Activated CD4-positive, alpha-beta memory T cell treated with anti-CD3 and anti-CD28 coated beads, Interleukin-2, amount 10 ng/mL, durations not matched to agents 7 days and 5 days (primary cell): Measurements from ENCODE around the gene FSD1. TPM values are rescaled to one million over a fixed set of nuclear protein-coding genes. Genes with fewer than 3 reads are reported as not detected.
"Not testable (repeated sequence)": the region's sequence is repeated elsewhere in the genome, so short reads cannot be mapped to it uniquely, and the experiment has no call there.

ENCODE experiments used
- CTCF ChIA-PET: fragments of 350-600 bp; sonication (Branson Sonifier 250); formaldehyde crosslinking; loops from one replicate; lab custom pipeline; 2021; ENCODE audit warnings: antibody characterized with exemption, inconsistent platforms; lab: Charles Lee
- POLR2A ChIA-PET: fragments of 350-600 bp; sonication (Branson Sonifier 250); formaldehyde crosslinking; loops from one replicate; lab custom pipeline; 2021; ENCODE audit warnings: antibody characterized with exemption; lab: Charles Lee
- DNase-seq: peaks from one replicate; pipeline ENCODE4 v3.0.0-alpha.2; 2020
- H3K27ac Mint-ChIP-seq: one replicate; pipeline ENCODE4 v1.8.0; 2021; ENCODE audit warnings: mild to moderate bottlenecking, mixed read lengths
- H3K27me3 Mint-ChIP-seq: one replicate; pipeline ENCODE4 v1.8.0; 2021; ENCODE audit warnings: mixed read lengths
- H3K36me3 Mint-ChIP-seq: one replicate; pipeline ENCODE4 v1.8.0; 2021; ENCODE audit warnings: low read depth, mixed read lengths
- H3K4me1 Mint-ChIP-seq: one replicate; pipeline ENCODE4 v1.8.0; 2021; ENCODE audit warnings: mixed read lengths
- H3K4me3 Mint-ChIP-seq: one replicate; pipeline ENCODE4 v1.8.0; 2021; ENCODE audit warnings: mild to moderate bottlenecking, mixed read lengths
- H3K9me3 Mint-ChIP-seq: one replicate; pipeline ENCODE4 v1.8.0; 2021; ENCODE audit warnings: mixed read lengths
- total RNA-seq, 2 experiments: library from RNA; stranded (reverse); gene quantifications; one replicate each; pipeline ENCODE4 v1.2.3, GENCODE V29; 2021

The FSD1 gene
- total RNA-seq, 2 experiments from 2014 or later: 3.2 to 3.4 TPM

DNA sequence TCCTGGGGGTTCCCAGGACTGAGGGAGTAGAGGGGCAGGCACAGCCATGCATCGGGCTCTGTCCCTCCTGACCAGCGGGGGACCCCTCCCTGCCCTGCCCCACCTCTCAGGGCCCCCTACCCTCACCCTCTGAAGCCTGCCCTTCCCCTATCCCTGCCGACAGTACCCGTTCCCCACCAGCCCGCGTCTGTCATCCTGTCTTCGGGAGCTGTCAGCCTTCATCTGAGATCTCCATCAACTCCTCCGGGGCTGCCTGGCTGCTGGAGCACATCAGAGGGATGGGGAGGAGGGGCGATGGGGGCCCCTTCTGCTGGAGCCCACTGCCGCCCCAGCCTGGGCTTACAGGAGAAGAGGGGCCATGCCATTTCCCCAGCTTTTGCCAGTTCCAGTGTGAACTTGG, 31.5 kb upstream of the FSD1 start:
- ChIA-PET POLR2A (no interaction called here), CTCF (interaction anchor here (0.6 kb wide), 1 partner anchor 570 kb away, joined by 6 read pairs; no protein-coding TSS in a partner anchor)
- Mint-ChIP-seq H3K9me3 (no peaks in the 10 kb centered on the region), H3K27me3 (peaks cover 2% of the 10 kb centered on the region), H3K27ac (no peak overlapping the region), H3K4me3 (no peak overlapping the region), H3K4me1 (no peaks in the 10 kb centered on the region), H3K36me3 (peaks cover 21% of the 10 kb centered on the region)
- DNase-seq: no peak

DNA sequence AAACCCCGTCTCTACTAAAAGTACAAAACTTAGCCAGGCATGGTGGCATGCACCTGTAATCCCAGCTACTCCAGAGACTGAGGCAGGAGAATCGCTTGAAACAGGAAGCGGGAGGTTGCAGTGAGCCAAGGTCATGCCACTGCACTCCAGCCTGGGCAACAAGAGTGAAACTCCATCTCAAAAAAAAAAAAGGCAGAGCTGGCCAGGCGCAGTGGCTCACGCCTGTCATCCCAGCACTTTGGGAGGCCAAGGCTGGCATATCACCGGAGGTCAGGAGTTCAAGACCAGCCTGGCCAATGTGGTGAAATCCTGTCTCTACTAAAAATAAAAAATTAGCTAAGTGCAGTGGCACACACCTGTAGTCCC, 30.1 kb upstream of the FSD1 start:
- ChIA-PET CTCF (interaction anchor here (0.6 kb wide), 1 partner anchor 284 kb away, joined by 4 read pairs; no protein-coding TSS in a partner anchor), POLR2A (interaction anchor here (0.6 kb wide), 1 partner anchor 513 kb away, joined by 4 read pairs; the partner anchor contains the start of gene APBA3)
- H3K4me3 Mint-ChIP-seq, DNase-seq, H3K27ac Mint-ChIP-seq, H3K9me3 Mint-ChIP-seq, H3K27me3 Mint-ChIP-seq, H3K4me1 Mint-ChIP-seq: not testable (repeated sequence)
- peaks cover 13% of the 10 kb centered on the region for H3K36me3 Mint-ChIP-seq

DNA sequence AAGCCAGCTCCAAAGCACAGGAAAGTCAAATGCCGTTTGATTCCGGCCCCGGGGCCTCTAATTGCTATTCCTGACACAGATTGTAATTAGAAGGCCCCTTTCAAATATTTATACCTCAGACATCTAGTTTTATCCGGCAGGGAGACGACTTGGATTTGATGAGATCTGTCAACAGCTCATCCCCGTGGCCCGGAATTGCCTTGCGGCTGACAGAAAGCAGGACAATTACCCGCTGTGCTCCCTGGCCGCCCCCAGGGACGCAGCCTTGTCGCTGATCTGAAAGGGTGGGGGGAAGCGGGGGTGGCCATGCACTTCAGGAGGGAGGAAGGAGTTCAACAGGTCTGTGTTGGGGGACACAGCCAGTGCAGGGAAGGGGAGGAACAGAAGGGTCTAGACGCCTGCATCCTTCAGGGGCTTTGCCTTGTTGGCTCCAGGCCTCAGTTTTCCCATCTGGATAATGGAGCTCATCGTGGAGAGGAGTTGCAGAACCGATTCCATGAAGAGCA, 27.2 kb upstream of the FSD1 start:
- H3K27ac Mint-ChIP-seq: no peak overlapping the region
- ChIA-PET POLR2A (no interaction called here), CTCF (interaction anchor here (1.2 to 1.5 kb wide), 2 partner anchors 9 to 11 kb away, joined by 5 to 6 read pairs; no protein-coding TSS in a partner anchor)
- no peak overlapping the region for H3K4me3 Mint-ChIP-seq
- H3K36me3 Mint-ChIP-seq: no peaks in the 10 kb centered on the region
- peaks cover 2% of the 10 kb centered on the region for H3K4me1 Mint-ChIP-seq
- no peak for DNase-seq
- H3K27me3 Mint-ChIP-seq: peaks cover 24% of the 10 kb centered on the region
- H3K9me3 Mint-ChIP-seq: no peaks in the 10 kb centered on the region

DNA sequence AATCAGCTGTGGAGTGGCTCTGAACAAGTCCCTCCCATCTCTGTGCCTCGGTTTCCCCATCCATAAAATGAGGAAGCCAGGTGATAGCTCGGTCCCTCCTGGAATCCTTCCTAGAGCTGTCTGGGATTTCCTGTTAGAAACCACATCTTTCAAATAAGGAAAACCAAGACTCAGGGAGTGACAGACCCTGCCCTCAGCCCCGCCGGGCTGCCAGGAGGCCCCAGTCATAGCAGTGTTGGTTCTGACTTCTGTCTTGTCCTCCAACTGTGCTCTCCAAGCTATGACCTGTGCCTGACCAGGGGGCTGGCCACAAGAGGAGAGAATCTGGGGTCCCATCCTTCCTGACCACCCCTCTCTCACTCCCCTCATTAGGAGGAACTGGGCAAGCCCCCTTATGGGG, 26.4 kb upstream of the FSD1 start:
- POLR2A ChIA-PET: no interaction called here
- peaks cover 2% of the 10 kb centered on the region for H3K4me1 Mint-ChIP-seq
- CTCF ChIA-PET: interaction anchor here (1.2 to 1.5 kb wide), 2 partner anchors 10 to 12 kb away, joined by 5 to 6 read pairs; no protein-coding TSS in a partner anchor
- no peaks in the 10 kb centered on the region for H3K36me3 Mint-ChIP-seq
- H3K27me3 Mint-ChIP-seq: peaks cover 25% of the 10 kb centered on the region
- DNase-seq: no peak
- no peaks in the 10 kb centered on the region for H3K9me3 Mint-ChIP-seq
- H3K4me3 Mint-ChIP-seq: no peak overlapping the region
- no peak overlapping the region for H3K27ac Mint-ChIP-seq

DNA sequence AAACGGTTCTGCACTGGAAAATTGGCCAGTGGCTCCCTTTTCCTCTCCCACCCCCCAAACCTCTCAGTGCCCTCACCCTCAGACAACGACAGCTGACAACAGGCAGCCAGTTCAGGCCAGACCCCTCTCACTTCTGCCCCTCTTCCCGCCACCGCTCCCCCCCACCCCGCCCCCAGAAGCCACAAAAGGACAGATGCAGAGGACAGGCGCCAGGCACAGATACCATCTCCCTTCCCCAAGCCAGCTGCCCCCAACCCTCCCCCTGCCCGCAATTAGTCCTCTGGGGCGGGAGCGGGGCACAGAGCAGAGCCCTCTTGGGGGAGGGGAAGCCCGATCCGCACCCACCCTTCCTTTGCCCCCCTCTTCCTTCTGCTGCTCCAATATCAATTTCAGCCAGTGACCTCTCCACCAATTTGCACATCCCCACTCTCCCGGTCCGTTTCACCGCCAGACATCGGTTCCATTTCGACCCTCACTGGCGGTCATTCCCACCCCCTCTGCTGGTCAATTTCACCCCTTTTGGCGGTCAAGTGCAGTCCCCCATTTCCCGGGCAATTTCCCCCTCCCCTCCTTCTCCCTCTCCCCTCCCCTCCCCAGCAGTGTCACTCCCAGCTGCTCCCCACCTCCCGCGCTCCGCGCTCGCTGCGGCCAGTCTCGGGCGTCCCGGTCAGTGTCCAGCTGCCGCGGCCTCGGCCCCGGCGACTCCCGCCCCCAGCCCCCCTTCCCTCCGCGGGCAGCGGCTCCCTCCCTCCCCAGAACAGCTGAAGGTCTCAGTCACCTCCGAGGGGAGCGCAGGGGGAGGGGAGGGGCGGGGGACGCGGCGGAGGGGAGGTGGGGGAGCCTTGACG, 25.8 kb upstream of the FSD1 start, which contains the start of gene SHD:
Gene SHD, plus strand, starts transcription at position 848 of the 848 bp plus-strand sequence. CDS start 798 bp downstream, outside the sequence.
- Mint-ChIP-seq H3K9me3 (no peaks in the 10 kb centered on the region), H3K27me3 (peaks cover 25% of the 10 kb centered on the region), H3K27ac (no peak within 1 kb of the TSS), H3K4me1 (peaks cover 2% of the 10 kb centered on the region), H3K4me3 (no peak within 1 kb of the TSS), H3K36me3 (no peaks in the 10 kb centered on the region)
- ChIA-PET CTCF (interaction anchor here (1.2 to 1.5 kb wide), 2 partner anchors 11 to 12 kb away, joined by 5 to 6 read pairs; no protein-coding TSS in a partner anchor), POLR2A (no interaction called here)
- no peak for DNase-seq

DNA sequence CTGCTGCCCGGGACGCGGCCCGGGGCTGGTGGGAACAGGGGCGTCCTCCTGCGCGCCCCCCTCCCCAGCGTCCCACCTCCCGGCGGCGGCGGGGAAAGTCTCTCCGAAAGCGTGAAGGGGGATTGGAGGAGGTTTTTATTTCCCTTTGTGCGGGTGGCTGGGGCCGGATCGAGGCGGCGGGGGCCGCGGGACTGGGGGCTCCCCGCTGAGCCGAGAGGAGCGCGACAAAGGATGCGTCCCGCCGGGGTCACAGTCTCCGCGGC, 25.2 kb upstream of the FSD1 start:
- ChIA-PET POLR2A (no interaction called here), CTCF (interaction anchor here (0.5 kb wide), 1 partner anchor 115 kb away, joined by 3 read pairs; no protein-coding TSS in a partner anchor)
- H3K36me3 Mint-ChIP-seq: no peaks in the 10 kb centered on the region
- no peak overlapping the region for H3K4me3 Mint-ChIP-seq
- DNase-seq: no peak
- H3K27me3 Mint-ChIP-seq: peaks cover 25% of the 10 kb centered on the region
- no peak overlapping the region for H3K27ac Mint-ChIP-seq
- H3K9me3 Mint-ChIP-seq: no peaks in the 10 kb centered on the region
- H3K4me1 Mint-ChIP-seq: peaks cover 2% of the 10 kb centered on the region

DNA sequence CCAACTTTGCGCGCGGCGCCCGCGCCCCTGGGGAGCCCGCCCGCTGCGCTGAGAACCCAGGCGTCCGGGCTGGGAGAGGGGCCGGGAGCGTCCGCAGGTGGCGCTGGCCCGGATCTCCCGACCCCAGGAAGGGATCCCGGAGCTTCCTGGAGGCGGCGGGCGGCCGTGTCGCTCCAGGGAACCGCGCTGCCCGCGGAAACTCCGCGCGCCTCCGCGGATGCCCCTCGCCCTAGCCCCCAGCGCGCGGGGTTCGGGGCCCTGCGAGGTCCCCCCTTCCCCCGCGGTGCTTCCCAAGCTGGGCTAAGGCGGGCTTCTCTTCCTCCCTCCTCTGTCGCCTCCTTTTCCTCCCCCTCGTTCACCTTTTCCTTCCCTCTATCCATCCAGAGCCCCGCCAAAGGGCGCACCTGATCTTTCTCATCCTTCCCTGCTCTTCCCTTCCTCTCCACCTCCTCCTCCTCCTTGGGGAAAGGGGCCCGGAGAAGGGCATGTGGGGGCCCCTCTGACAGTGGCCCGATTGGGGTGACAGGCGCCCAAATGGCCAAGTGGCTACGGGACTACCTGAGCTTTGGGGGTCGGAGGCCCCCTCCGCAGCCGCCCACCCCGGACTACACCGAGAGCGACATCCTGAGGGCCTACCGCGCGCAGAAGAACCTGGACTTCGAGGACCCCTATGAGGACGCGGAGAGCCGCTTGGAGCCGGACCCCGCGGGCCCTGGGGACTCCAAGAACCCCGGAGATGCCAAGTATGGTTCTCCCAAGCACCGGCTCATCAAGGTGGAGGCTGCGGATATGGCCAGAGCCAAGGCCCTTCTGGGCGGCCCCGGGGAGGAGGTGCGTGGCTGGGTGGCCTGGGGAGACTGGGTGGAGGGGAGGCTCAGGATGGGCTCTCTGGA, 24.6 kb upstream of the FSD1 start:
- ChIA-PET CTCF (interaction anchor here (0.5 to 1.4 kb wide), 3 partner anchors 13 to 116 kb away, joined by 3 read pairs; no protein-coding TSS in a partner anchor), POLR2A (no interaction called here)
- Mint-ChIP-seq H3K27ac (no peak overlapping the region), H3K9me3 (no peaks in the 10 kb centered on the region), H3K36me3 (no peaks in the 10 kb centered on the region), H3K27me3 (peaks cover 25% of the 10 kb centered on the region), H3K4me1 (peaks cover 2% of the 10 kb centered on the region), H3K4me3 (no peak overlapping the region)
- DNase-seq: no peak

DNA sequence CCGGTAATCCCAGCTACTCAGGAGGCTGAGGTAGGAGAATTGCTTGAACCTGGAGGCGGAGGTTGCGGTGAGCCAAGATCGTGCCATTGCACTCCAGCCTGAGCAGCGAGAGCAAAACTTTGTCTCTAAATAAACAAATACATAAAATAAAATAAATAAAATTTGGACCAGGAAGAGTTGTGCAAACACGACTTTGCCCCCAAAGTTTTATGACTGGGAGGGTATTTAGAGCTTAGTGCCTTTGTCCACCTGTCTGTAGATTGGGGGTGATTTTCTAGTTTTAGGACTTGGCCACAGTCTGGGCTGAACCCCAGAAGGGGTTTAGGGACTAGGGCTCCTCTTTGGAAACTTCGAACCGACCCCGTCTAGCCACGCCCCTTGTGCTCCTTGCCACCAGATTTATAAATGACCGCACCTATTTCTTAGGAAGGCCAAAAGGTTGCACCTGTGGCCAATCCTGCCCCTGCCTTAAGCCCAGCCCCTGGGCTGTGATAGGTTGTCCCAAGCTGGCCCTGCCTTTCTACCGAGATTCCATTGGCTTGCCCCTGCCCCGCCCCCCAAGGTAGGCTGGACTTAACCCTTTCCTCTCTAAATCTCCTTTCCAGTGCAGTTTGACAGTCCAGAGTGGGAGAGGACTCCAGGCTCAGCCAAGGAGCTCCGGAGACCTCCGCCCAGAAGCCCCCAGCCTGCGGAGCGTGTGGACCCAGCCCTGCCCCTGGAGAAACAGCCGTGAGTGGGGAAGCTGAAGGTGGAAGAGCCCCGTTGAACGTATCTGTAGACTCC, 20.0 kb upstream of the FSD1 start:
- Mint-ChIP-seq H3K4me1 (peaks cover 2% of the 10 kb centered on the region), H3K27ac (no peak overlapping the region), H3K36me3 (no peaks in the 10 kb centered on the region), H3K9me3 (no peaks in the 10 kb centered on the region), H3K4me3 (no peak overlapping the region), H3K27me3 (peaks cover 16% of the 10 kb centered on the region)
- ChIA-PET CTCF (interaction anchor here (1.1 kb wide), 1 partner anchor 18 kb away, joined by 3 read pairs; no protein-coding TSS in a partner anchor), POLR2A (no interaction called here)
- DNase-seq: no peak

DNA sequence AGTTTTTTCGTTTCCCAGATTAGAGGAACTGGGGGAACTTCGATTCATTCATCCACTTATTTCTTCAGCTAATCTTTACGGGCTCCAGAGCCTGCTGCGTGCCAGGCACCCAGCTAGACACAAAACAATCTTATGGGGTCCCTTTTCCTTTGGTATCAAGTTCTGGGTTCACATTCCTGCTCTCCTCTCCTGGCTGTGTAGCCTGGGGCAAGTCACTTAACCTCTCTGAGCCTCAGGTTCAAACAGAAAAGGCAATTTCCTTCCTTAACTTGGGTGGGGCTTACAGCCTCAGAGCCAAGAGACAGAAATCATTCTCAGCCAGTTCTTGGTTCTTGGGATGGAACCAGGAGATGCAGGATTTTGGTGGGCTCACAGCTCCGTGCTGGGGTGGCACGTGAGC, 19.4 kb upstream of the FSD1 start:
- Mint-ChIP-seq H3K36me3 (no peaks in the 10 kb centered on the region), H3K4me1 (no peaks in the 10 kb centered on the region), H3K9me3 (no peaks in the 10 kb centered on the region), H3K27me3 (peaks cover 13% of the 10 kb centered on the region), H3K27ac (no peak overlapping the region), H3K4me3 (no peak overlapping the region)
- ChIA-PET CTCF (interaction anchor here (1.1 kb wide), 1 partner anchor 18 kb away, joined by 3 read pairs; no protein-coding TSS in a partner anchor), POLR2A (no interaction called here)
- DNase-seq: no peak

DNA sequence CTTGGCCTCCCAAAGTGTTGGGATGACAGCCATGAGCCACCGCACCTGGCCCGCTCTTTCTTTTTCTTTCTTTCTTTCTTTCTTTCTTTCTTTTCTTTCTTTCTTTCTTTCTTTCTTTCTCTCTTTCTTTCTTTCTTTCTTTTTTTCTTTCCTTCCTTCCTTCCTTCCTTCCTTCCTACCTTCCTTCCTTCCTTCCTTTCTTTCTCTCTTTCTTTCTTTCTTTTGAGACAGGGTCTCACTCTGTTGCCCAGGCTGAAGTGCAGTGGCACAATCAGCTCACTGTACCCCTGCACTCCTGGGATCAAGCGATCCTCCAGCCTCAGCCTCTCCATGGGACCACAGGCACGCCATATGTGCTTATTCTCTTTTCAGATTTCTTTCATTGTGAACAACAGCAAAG, 18.3 kb upstream of the FSD1 start:
- H3K9me3 Mint-ChIP-seq, H3K36me3 Mint-ChIP-seq, H3K27me3 Mint-ChIP-seq, H3K4me3 Mint-ChIP-seq, DNase-seq, POLR2A ChIA-PET, H3K27ac Mint-ChIP-seq, H3K4me1 Mint-ChIP-seq, CTCF ChIA-PET: not testable (repeated sequence)

DNA sequence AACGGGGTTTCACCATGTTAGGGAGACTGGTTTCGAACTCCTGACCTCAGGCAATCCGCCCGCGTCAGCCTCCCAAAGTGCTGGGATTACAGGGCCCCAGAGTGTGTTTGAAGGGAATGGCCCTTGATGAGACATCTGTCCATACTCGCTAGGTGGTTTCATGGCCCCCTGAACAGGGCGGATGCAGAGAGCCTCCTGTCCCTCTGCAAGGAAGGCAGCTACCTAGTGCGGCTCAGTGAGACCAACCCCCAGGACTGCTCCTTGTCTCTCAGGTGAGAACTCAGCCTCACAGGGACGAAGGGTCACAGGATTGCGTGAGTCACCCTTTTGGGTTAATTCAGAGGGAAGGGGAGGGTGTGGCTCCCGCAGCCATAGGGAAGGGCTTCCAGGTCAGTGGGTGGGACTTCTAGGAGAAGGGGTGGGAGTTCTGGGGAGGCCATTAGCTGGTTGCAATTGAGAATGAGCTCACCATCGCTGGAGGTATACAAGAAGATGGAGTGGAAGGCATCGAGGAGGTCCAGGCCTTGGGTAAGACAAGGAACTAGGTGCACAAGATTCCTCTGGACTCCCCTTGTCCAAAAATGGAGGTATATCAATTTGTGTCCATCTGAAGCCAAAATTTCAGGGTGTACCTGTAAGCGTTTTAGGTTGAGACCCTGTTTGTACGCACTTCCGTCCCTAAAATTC, 16.2 kb upstream of the FSD1 start:
- Mint-ChIP-seq H3K36me3 (no peaks in the 10 kb centered on the region), H3K9me3 (no peaks in the 10 kb centered on the region), H3K27me3 (no peaks in the 10 kb centered on the region), H3K4me3 (no peak overlapping the region), H3K27ac (no peak overlapping the region), H3K4me1 (no peaks in the 10 kb centered on the region)
- POLR2A ChIA-PET: no interaction called here
- DNase-seq: no peak
- CTCF ChIA-PET: interaction anchor here (0.8 kb wide), 1 partner anchor 64 kb away, joined by 3 read pairs; no protein-coding TSS in a partner anchor
